Caco-2 (cell line): ENCODE results near the gene PDE3B. TPM values are rescaled to one million over a fixed set of nuclear protein-coding genes. Genes with fewer than 3 reads are reported as not detected.
"Not testable (repeated sequence)": the region's sequence is repeated elsewhere in the genome, so short reads cannot be mapped to it uniquely, and the experiment has no call there.

ENCODE experiments used
- BruUV-seq: library from RNA; stranded (reverse); fragments of 400-500 nt; replicated peaks from 2 replicates; lab custom pipeline; 2021; lab: Mats Ljungman, UMichigan
- CTCF ChIA-PET: fragments of 300-600 bp; sonication (Branson Sonifier 250); formaldehyde crosslinking; loops from one replicate; lab custom pipeline; 2022; ENCODE audit warnings: antibody characterized with exemption; lab: Charles Lee
- POLR2A ChIA-PET: fragments of 300-600 bp; sonication (Branson Sonifier 250); formaldehyde crosslinking; loops from one replicate; lab custom pipeline; 2022; ENCODE audit warnings: antibody characterized with exemption; lab: Charles Lee
- DNase-seq, 2 experiments: peaks; one replicate each; pipeline versions ENCODE4 v3.0.0 to v3.0.0-alpha.2; 2020 to 2022
- H3K27me3 ChIP-seq: replicated peaks from 2 replicates; pipeline ENCODE4 v1.6.0; 2011; ENCODE audit warnings: low read length; ENCODE audit not compliant: control insufficient read depth, insufficient read depth
- H3K36me3 ChIP-seq: 2 replicates; pipeline ENCODE4 v1.5.1; 2011; ENCODE audit warnings: low read length; ENCODE audit not compliant: control insufficient read depth, insufficient read depth
- H3K4me1 ChIP-seq: fragments of 250-450 bp; sonication (Bioruptor Pico); 2 replicates; pipeline ENCODE4 v1.5.1; 2020; ENCODE audit warnings: mild to moderate bottlenecking
- H3K4me3 ChIP-seq: 2 replicates; pipeline ENCODE4 v1.5.1; 2011; ENCODE audit warnings: low read depth, mild to moderate bottlenecking, control low read depth, low read length
- H3K9me3 ChIP-seq: fragments of 250-450 bp; sonication (Bioruptor Pico); 2 replicates; pipeline ENCODE4 v1.5.1; 2020; ENCODE audit warnings: mild to moderate bottlenecking, moderate library complexity
- H3K27ac Mint-ChIP-seq: one replicate; pipeline ENCODE4 v1.8.0; 2022; ENCODE audit warnings: mixed read lengths; ENCODE audit not compliant: unreplicated experiment
- H3K27me3 Mint-ChIP-seq: one replicate; pipeline ENCODE4 v1.8.0; 2022; ENCODE audit warnings: mixed read lengths; ENCODE audit not compliant: insufficient read depth, unreplicated experiment
- H3K36me3 Mint-ChIP-seq: one replicate; pipeline ENCODE4 v1.8.0; 2022; ENCODE audit warnings: mild to moderate bottlenecking, mixed read lengths; ENCODE audit not compliant: insufficient read depth, unreplicated experiment
- H3K4me1 Mint-ChIP-seq: one replicate; pipeline ENCODE4 v1.8.0; 2022; ENCODE audit warnings: low read depth, mixed read lengths; ENCODE audit not compliant: unreplicated experiment
- H3K4me3 Mint-ChIP-seq: one replicate; pipeline ENCODE4 v1.8.0; 2022; ENCODE audit warnings: mild to moderate bottlenecking, moderate library complexity, mixed read lengths; ENCODE audit not compliant: unreplicated experiment
- H3K9me3 Mint-ChIP-seq: one replicate; pipeline ENCODE4 v1.8.0; 2022; ENCODE audit warnings: mixed read lengths; ENCODE audit not compliant: unreplicated experiment
- intact Hi-C: fragments of 100-400 bp; cut with micrococcal nuclease; formaldehyde crosslinking; loops from one replicate; pipeline ENCODE4 v1.10.0; 2022; ENCODE audit not compliant: unreplicated experiment
- total RNA-seq: library from RNA; stranded (reverse); gene quantifications from 2 replicates; pipeline ENCODE4 v1.2.3, GENCODE V29; 2022
- TF ChIP-seq, protein P1 (sequence below), 2 experiments: fragments of 200-600 bp in 1 of 2; IDR thresholded peaks; 1 replicate in 1 of 2; 2 replicates in 1 of 2; pipeline versions ENCODE4 v1.5.1 to v1.8.0; 2011 to 2022; ENCODE audit warnings: antibody characterized with exemption in 1 of 2, control low read depth in 1 of 2, inconsistent platforms in 1 of 2, low read depth in 1 of 2, low read length in 1 of 2, mild to moderate bottlenecking in 1 of 2, moderate library complexity in 1 of 2; ENCODE audit not compliant: insufficient read depth in 1 of 2, severe bottlenecking in 1 of 2, unreplicated experiment in 1 of 2

Gene PDE3B
- total RNA-seq, 1 experiment from 2014 or later, result 21.8 TPM

DNA sequence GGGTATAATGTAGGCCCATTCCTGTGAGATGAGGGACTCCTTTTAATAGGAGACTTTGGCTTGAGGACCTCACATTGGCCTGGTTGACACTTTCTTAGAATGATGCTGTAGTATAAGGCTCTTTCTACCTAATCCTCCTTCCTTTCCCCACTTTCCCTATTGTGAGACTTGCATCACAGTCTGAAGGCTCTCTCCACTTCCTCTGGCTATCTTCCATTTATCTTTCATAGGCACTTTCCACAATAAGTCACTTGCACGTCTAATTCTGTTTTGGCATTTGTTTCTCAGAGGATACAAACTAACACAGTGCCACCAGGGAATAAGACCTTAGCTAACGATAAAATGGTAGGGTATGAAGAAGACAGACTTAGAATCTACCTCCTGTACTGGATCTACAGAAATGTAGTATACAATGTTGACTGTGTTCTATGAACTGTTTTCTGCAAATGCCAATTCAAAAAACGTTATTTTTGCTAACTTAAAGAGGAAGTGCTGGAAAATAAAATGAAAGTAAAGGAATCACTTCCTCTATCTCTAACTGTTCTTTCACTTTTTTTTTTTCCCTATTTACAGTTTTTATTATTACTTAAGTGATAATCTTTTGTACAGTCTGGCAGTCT, 17.9 kb upstream of the PDE3B start:
- no peak for DNase-seq
- Histone ChIP-seq H3K27me3 (no peaks in the 10 kb centered on the region), H3K36me3 (peaks cover 1% of the 10 kb centered on the region), H3K4me1 (peaks cover 2% of the 10 kb centered on the region; the same call in 1 of the 2 replicates), H3K4me3 (no peak overlapping the region), H3K9me3 (no peaks in the 10 kb centered on the region; the same call in 1 of the 2 replicates)
- ChIA-PET CTCF (no interaction called here), POLR2A (no interaction called here)
- no peaks in the 10 kb centered on the region for H3K27me3 Mint-ChIP-seq
- no peak overlapping the region for H3K27ac Mint-ChIP-seq
- intact Hi-C loops, result no loop called here
- peaks cover under 1% of the 10 kb centered on the region for H3K9me3 Mint-ChIP-seq
- no peaks in the 10 kb centered on the region for H3K36me3 Mint-ChIP-seq
- H3K4me1 Mint-ChIP-seq, result no peaks in the 10 kb centered on the region
- no peak overlapping the region for H3K4me3 Mint-ChIP-seq
- no TSS peak for BruUV-seq
- TF ChIP-seq, protein P1, sequence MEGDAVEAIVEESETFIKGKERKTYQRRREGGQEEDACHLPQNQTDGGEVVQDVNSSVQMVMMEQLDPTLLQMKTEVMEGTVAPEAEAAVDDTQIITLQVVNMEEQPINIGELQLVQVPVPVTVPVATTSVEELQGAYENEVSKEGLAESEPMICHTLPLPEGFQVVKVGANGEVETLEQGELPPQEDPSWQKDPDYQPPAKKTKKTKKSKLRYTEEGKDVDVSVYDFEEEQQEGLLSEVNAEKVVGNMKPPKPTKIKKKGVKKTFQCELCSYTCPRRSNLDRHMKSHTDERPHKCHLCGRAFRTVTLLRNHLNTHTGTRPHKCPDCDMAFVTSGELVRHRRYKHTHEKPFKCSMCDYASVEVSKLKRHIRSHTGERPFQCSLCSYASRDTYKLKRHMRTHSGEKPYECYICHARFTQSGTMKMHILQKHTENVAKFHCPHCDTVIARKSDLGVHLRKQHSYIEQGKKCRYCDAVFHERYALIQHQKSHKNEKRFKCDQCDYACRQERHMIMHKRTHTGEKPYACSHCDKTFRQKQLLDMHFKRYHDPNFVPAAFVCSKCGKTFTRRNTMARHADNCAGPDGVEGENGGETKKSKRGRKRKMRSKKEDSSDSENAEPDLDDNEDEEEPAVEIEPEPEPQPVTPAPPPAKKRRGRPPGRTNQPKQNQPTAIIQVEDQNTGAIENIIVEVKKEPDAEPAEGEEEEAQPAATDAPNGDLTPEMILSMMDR (IDR thresholded peaks at IDR 0.05; ENCODE audit: insufficient read depth in 1 of 2, low read depth in 1 of 2, low read length in 1 of 2, severe bottlenecking in 1 of 2, unreplicated experiment in 1 of 2), result no peak

DNA sequence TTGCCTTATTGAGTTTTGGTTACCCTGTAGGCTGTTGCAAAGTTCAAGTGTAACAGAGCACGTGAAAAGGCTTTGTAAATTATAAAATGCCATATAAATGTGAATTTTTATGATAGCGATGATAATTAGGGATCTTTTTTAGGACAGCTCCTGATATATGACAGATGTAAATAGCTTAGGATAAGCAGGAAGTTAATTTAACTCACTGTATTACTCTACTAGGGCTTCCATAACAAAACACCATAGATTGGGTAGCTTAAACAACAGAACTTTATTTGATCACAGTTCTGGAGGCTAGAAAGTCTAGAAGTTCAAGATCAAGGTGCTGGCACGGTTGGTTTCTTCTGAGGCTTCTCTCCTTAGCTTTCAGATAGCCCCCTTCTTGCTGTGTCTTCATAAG, 17.0 kb upstream of the PDE3B start:
- H3K4me1 ChIP-seq, result no peaks in the 10 kb centered on the region
- Mint-ChIP-seq H3K27me3 (no peaks in the 10 kb centered on the region), H3K4me1 (no peaks in the 10 kb centered on the region), H3K4me3 (no peak overlapping the region), H3K9me3 (peaks cover 9% of the 10 kb centered on the region), H3K36me3 (no peaks in the 10 kb centered on the region), H3K27ac (no peak overlapping the region)
- intact Hi-C loops, result no loop called here
- no peaks in the 10 kb centered on the region; the same call in 1 of the 2 replicates for H3K9me3 ChIP-seq
- ChIA-PET POLR2A (no interaction called here), CTCF (no interaction called here)
- peaks cover 1% of the 10 kb centered on the region for H3K36me3 ChIP-seq
- no peak overlapping the region for H3K4me3 ChIP-seq
- DNase-seq, result no peak
- no TSS peak for BruUV-seq
- TF ChIP-seq, protein P1 (IDR thresholded peaks at IDR 0.05; ENCODE audit: insufficient read depth in 1 of 2, low read depth in 1 of 2, low read length in 1 of 2, severe bottlenecking in 1 of 2, unreplicated experiment in 1 of 2), result no peak
- no peaks in the 10 kb centered on the region for H3K27me3 ChIP-seq

DNA sequence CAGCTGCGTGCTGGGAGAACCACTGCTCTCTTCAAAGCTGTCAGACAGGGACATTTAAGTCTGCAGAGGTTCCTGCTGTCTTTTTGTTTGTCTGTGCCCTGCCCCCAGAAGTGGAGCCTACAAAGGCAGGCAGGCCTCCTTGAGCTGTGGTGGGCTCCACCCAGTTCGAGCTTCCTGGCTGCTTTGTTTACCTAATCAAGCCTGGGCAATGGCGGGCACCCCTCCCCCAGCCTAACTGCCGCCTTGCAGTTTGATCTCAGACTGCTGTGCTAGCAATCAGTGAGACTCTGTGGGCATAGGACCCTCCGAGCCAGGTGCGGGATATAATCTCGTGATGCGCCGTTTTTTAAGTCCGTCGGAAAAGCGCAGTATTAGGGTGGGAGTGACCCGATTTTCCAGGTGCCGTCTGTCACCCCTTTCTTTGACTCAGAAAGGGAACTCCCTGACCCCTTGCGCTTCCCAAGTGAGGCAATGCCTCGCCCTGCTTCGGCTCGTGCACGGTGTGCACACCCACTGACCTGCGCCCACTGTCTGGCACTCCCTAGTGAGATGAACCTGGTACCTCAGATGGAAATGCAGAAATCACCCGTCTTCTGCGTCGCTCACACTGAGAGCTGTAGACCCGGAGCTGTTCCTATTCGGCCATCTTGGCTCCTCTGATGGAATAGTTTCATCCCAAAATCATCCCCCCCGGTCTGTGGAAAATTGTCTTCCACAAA, 9.9 kb upstream of the PDE3B start:
- H3K27me3 Mint-ChIP-seq, H3K27me3 ChIP-seq, intact Hi-C loops, H3K4me3 ChIP-seq, CTCF ChIA-PET, H3K9me3 Mint-ChIP-seq, H3K9me3 ChIP-seq, H3K27ac Mint-ChIP-seq, BruUV-seq, H3K4me1 ChIP-seq, H3K4me1 Mint-ChIP-seq, DNase-seq, H3K36me3 ChIP-seq, POLR2A ChIA-PET, H3K4me3 Mint-ChIP-seq: not testable (repeated sequence)
- peaks cover 13% of the 10 kb centered on the region for H3K36me3 Mint-ChIP-seq
